K562 (cell line): ENCODE data around the gene DOCK6. TPM values are rescaled to one million over a fixed set of nuclear protein-coding genes. Genes with fewer than 3 reads are reported as not detected.

Experiments used
- CBX1 ChIP-seq: sonication (generic); IDR thresholded peaks from 2 replicates; pipeline ENCODE4 v1.6.1; 2016; ENCODE audit warnings: antibody characterized with exemption, low read depth, mild to moderate bottlenecking
- CREBBP ChIP-seq: IDR thresholded peaks from one replicate; pipeline ENCODE4 v1.6.1; 2012; ENCODE audit warnings: low read depth, mild to moderate bottlenecking, control low read depth, inconsistent platforms, low read length
- JUNB ChIP-seq: fragments of 450-650 bp; formaldehyde crosslinking; conservative IDR thresholded peaks from 2 replicates; pipeline ENCODE4 v1.4.0; 2020; ENCODE audit warnings: mild to moderate bottlenecking
- RBM15 ChIP-seq: fragments of 200-400 bp; formaldehyde crosslinking; IDR thresholded peaks from 2 replicates; pipeline ENCODE4 v1.6.1; 2018; ENCODE audit warnings: mild to moderate bottlenecking, low read length, moderate library complexity; ENCODE audit not compliant: insufficient read depth
- ZBTB40 ChIP-seq, 2 experiments: fragments of 450-650 bp in 1 of 2; sonication (generic) in 1 of 2; formaldehyde crosslinking in 1 of 2; IDR thresholded peaks; 2 replicates each; pipeline versions ENCODE4 v1.7.1 to v1.9.0; 2016 to 2022; ENCODE audit warnings: inconsistent platforms in 1 of 2, mild to moderate bottlenecking in 1 of 2, missing genetic modification reagents in 1 of 2
- ZNF253 ChIP-seq: fragments of 250-450 bp; sonication (Bioruptor Pico); conservative IDR thresholded peaks from 2 replicates; pipeline ENCODE4 v1.6.1; 2021; ENCODE audit warnings: mild to moderate bottlenecking
- ZNF311 ChIP-seq: fragments of 250-450 bp; sonication (Bioruptor Pico); IDR thresholded peaks from 2 replicates; pipeline ENCODE4 v1.4.0; 2020; ENCODE audit warnings: mild to moderate bottlenecking, moderate library complexity
- polyA plus RNA-seq, 8 experiments: library from polyadenylated mRNA; depleted of rRNA in 4 of 8; stranded (reverse) in 5 of 8; unstranded in 3 of 8; fragments of >200 nt; fragmentation: Nextera tagmentation in 2 of 8; fragmentation: Illumina TruSeq in 1 of 8; extraction: Ambion mirVana in 2 of 8; extraction: Trizol in 1 of 8; gene quantifications; 2 replicates each; pipeline versions ENCODE4 v1.2.1 to v1.2.3, GENCODE V29; 2011 to 2014; ENCODE audit warnings: inconsistent platforms in 1 of 8, missing spikeins in 1 of 8
- total RNA-seq, 7 experiments: library from RNA; depleted of rRNA in 6 of 7; stranded (reverse); fragments of >200 nt in 6 of 7; fragmentation: Illumina TruSeq in 2 of 7; extraction: Trizol in 2 of 7; gene quantifications; 2 replicates each; pipeline versions ENCODE4 v1.2.1 to v1.2.3, GENCODE V29; 2011 to 2021; ENCODE audit warnings: low replicate concordance in 1 of 7
- TF ChIP-seq, protein P1 (sequence below): fragments of 250-450 bp; sonication (Bioruptor Pico); IDR thresholded peaks from 2 replicates; pipeline ENCODE4 v1.5.0; 2020; ENCODE audit warnings: mild to moderate bottlenecking, borderline replicate concordance

DOCK6 gene
- total and polyA plus RNA-seq, 9 of the 15 experiments (the other 6 are each of a cell fraction or from before 2014, with no cell fraction given) = 0.35 to 19.3 (median 3.8) TPM

DNA sequence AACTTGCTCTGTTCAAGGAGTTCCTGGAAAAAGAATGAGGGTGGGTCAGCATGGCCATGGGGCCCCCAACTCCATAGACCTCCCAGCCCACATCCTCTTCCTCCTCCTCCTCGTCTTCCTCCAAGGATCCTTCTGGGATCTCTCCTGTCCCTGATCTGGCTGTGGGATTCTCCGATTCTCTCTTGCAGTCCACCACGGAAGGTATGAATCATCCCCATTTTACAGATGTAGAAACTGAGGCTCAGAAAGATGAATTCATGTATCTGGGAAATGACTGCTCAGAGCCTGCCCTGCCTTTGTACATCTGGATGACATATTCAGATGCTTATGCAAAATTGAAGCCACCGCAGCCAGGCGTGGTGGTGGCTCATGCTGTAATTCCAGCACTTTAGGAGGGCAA, 62.8 kb downstream of the DOCK6 start (continued):
- TF ChIP-seq RBM15 (no peak), ZNF311 (no peak), ZBTB40 (IDR thresholded peaks at IDR 0.05) (no peak), ZBTB40 (CRISPR knock-in tag; IDR thresholded peaks at IDR 0.05) (no peak), CREBBP (no peak), JUNB (CRISPR knock-in tag) (no peak), ZNF253 (CRISPR knock-in tag) (no peak), CBX1 (peak; percentile 70)
- TF ChIP-seq, protein P1, sequence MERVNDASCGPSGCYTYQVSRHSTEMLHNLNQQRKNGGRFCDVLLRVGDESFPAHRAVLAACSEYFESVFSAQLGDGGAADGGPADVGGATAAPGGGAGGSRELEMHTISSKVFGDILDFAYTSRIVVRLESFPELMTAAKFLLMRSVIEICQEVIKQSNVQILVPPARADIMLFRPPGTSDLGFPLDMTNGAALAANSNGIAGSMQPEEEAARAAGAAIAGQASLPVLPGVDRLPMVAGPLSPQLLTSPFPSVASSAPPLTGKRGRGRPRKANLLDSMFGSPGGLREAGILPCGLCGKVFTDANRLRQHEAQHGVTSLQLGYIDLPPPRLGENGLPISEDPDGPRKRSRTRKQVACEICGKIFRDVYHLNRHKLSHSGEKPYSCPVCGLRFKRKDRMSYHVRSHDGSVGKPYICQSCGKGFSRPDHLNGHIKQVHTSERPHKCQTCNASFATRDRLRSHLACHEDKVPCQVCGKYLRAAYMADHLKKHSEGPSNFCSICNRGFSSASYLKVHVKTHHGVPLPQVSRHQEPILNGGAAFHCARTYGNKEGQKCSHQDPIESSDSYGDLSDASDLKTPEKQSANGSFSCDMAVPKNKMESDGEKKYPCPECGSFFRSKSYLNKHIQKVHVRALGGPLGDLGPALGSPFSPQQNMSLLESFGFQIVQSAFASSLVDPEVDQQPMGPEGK = no peak
